HG03025 (cell line): Measurements from ENCODE around the gene YTHDF2.
"Not testable (repeated sequence)": the region's sequence is repeated elsewhere in the genome, so short reads cannot be mapped to it uniquely, and the experiment has no call there.

ENCODE experiments used
- ATAC-seq: cut with Tn5 transposase; IDR thresholded peaks from one replicate; pipeline ENCODE4 v1.9.1; 2021; ENCODE audit warnings: mild to moderate bottlenecking, moderate library complexity; ENCODE audit not compliant: unreplicated experiment, low FRiP score

YTHDF2 gene

GRCh38 chr1:28736450-28737306 is at the start of gene YTHDF2:
Gene YTHDF2, plus strand, starts transcription at chr1:28736940. Its CDS starts 181 bp downstream, at chr1:28737121.
- peak; percentile 81 for ATAC-seq

DNA sequence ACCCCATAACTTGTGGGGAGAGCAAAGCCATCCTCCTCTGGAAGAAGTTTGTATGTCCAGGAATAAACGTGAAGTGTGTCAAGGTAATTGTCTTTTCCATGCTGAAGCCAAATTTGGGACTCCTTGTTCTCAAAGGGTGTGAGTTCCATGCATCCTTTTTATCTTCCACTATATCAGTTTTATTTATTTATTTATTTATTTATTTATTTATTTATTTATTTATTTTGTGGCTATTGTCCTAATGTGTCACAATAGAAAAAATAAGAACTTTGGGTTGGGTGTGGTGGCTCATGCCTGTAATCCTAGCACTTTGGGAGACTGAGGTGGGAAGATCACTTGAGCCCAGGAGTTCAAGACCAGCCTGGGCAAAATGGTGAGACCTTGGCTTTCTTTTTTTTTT is 45.1 kb upstream of the YTHDF2 start:
- ATAC-seq: not testable (repeated sequence)

GRCh38 chr1:28703629-28704028 is 33.1 kb upstream of the YTHDF2 start:
- no peak for ATAC-seq

DNA sequence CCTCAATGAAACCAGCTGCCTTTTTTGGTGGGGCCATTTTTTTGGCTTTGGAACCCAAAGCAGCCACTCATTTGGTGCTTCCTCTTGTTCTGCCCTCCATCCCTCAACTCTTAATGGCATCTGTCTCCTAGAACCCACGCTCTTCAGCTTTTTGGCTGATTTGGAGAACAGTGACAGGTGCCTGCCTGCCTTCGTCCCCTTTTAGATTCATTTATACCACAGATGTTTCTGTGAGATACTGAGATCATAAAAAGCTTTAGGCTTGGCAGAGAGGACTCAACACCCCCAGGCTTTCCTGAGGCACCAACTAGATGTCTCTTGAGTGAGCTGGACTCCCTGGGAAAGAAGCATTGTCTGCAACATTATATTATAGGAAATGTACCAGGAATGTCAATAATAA is 20.4 kb upstream of the YTHDF2 start:
- no peak for ATAC-seq

- no peak for ATAC-seq
These were observed 18.6 kb upstream of the YTHDF2 start for GRCh38 chr1:28718166-28718565.

GRCh38 chr1:28718586-28719331 is 18.0 kb upstream of the YTHDF2 start:
- ATAC-seq: no peak

GRCh38 chr1:28719332-28719619 is 17.5 kb upstream of the YTHDF2 start:
- ATAC-seq: no peak

- no peak for ATAC-seq
These were observed 16.4 kb upstream of the YTHDF2 start for GRCh38 chr1:28720376-28720775.

DNA sequence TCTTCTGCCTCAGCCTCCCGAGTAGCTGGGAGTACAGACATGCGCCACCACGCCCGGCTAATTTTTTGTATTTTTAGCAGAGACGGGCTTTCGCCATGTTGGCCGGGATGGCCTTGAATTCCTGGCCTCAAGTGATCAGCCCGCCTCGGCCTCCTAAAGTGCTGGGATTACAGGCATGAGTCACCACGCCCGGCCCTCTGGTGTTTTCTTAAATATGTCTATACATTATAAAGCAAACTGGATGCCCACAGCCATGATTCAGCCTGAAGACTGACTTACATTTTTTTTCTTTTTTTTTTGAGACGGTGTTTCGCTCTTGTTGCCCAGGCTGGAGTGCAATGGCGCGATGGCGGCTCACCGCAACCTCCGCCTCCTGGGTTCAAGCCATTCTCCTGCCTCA is 14.8 kb upstream of the YTHDF2 start:
- ATAC-seq: not testable (repeated sequence)

DNA sequence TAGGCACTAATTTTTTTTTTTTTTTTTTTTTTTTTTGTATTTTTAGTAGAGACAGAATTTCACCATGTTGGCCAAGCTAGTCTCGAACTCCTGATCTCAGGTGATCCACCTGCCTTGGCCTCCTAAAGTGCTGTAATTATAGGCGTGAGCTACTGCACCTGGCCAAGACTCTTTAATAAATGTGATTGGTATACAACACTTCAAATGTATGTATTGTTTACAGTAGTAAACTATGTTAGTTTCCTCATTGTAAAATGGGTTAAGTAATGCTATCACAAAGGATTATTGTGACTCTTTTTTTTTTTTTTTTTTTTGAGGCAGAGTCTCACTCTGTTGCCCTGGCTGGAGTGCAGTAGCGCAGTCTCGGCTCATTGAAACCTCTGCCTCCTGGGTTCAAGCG is 11.4 kb upstream of the YTHDF2 start:
- not testable (repeated sequence) for ATAC-seq

- no peak for ATAC-seq
These were observed 735 bp upstream of the YTHDF2 start for GRCh38 chr1:28735961-28736449.

GRCh38 chr1:28737307-28738132 is 780 bp downstream of the YTHDF2 start:
- peak; percentile 8 for ATAC-seq

- ATAC-seq: no peak
These were observed 3.4 kb downstream of the YTHDF2 start for GRCh38 chr1:28740118-28740517.

DNA sequence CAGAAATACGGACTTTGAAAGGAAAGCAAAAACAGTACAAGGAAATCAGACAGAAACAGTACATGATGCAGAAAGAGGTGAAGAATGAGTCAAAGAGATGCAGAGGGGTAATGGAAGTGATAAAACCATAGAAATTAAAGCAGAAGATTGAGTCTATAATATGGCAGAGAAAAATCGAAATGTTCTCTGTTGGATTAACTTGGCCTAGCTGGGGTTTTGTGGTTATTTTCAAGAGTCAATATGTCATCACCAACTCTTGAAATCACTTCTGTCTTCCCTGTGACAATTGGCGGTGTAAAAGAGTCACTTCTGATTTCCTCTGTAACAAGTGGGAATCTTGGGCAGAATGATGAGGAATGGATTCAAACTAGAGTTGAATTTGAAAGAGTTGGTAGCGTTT is 7.4 kb downstream of the YTHDF2 start:
- no peak for ATAC-seq

DNA sequence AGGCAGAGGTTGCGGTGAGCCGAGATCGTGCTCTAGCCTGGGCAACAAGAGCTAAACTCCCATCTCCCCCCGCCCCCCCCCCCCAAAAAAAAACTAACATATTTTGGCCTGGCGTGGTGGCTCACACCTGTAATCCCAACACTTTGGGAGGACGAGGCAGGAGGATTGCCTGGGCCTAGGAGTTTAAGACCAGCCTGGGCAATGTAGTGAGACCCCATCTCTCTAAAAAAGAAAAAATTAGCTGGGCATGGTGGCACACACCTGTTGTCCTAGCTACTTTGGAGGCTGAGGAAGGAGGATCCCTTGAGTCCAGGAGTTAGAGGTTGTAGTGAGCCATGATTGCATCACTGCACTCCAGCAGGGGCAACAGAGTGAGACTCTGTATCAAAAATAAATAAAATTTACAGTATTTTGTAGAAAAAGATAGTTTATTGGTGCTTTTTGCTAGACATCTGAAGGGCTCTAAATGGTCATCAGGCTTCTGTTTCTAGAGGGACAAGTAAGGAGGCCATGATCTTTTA is 9.0 kb downstream of the YTHDF2 start:
- no peak for ATAC-seq

- ATAC-seq: no peak
These were observed 13.6 kb downstream of the YTHDF2 start for GRCh38 chr1:28750330-28750729.

- not testable (repeated sequence) for ATAC-seq
These were observed 14.1 kb downstream of the YTHDF2 start for GRCh38 chr1:28750771-28751294.

DNA sequence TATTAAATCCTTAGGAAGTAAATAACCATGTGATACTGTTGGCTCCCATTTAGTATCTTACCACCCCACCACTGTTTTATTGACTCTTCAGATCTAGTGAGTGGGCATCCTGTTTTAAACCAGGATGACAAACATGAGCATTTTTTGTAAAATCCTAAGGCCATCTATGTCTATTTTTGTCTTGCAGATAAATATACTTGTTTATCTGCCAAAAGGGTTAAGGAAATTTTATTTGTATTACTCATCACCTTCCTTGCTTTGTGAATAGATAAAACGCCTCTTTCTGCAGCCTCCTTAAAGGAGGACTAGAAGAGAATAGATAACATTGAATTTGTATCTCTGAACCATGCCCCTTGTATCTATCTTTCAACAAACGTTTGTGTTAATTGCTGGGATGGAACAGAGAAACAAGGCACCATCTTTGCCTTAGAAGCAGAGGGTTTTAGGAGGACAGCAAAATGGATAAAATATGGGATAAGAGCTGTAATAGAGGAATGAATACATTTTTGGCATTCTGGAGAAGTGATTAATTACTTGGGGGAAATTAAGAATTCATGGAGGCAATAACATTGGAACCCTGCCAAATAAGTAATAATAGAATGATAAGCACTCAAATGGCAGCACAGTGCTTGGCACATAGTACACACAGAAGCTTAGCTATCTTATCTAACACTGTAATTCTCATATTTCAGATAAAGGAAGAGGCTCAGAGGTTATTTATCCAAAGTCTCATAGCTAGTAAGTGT is 14.7 kb downstream of the YTHDF2 start:
- no peak for ATAC-seq

GRCh38 chr1:28755701-28756100 is 19.0 kb downstream of the YTHDF2 start:
- ATAC-seq: no peak

GRCh38 chr1:28756846-28757245 is 20.1 kb downstream of the YTHDF2 start:
- no peak for ATAC-seq
